Stimulated activated naive B cell treated with anti-CD40 and anti-IgM and Interleukin-4, amounts not matched to agents 10 μg/mL and 1 μg/mL and 100 μg/mL, for 72 hours (primary cell): ENCODE results near the gene TTYH2.

Experiments used
- ATAC-seq, 2 donors: fragments of 150-1000 bp; cut with Tn5 transposase; replicated peaks; 2 replicates each; pipeline ENCODE4 v1.10.0; 2021; ENCODE audit warnings: moderate library complexity in 1 of 2
- DNase-seq: peaks from one replicate; pipeline ENCODE4 v3.0.0; 2021
- H3K27ac Mint-ChIP-seq: one replicate; pipeline ENCODE4 v1.8.0; 2022; ENCODE audit warnings: mild to moderate bottlenecking, mixed read lengths
- H3K27me3 Mint-ChIP-seq, 2 donors: one replicate each; pipeline ENCODE4 v1.8.0; 2022; ENCODE audit warnings: mixed read lengths in 2 of 2
- H3K36me3 Mint-ChIP-seq, 2 donors: one replicate each; pipeline ENCODE4 v1.8.0; 2022; ENCODE audit warnings: mixed read lengths in 2 of 2, mild to moderate bottlenecking in 1 of 2
- H3K4me1 Mint-ChIP-seq, 2 donors: one replicate each; pipeline ENCODE4 v1.8.0; 2022; ENCODE audit warnings: mixed read lengths in 2 of 2, mild to moderate bottlenecking in 1 of 2
- H3K4me3 Mint-ChIP-seq, 2 donors: one replicate each; pipeline ENCODE4 v1.8.0; 2022; ENCODE audit warnings: mild to moderate bottlenecking in 2 of 2, mixed read lengths in 2 of 2, moderate library complexity in 1 of 2
- H3K9me3 Mint-ChIP-seq, 2 donors: one replicate each; pipeline ENCODE4 v1.8.0; 2022; ENCODE audit warnings: mixed read lengths in 2 of 2, mild to moderate bottlenecking in 1 of 2

TTYH2 gene

GRCh38 chr17:74214484-74215341 is 1.3 kb downstream of the TTYH2 start:
- Mint-ChIP-seq H3K27ac (peak overlapping the region; percentile 42), H3K9me3 (peaks cover 0 to 3% of the 10 kb centered on the region in 2 donors), H3K4me3 (peak overlapping the region; percentile 81 to 94), H3K27me3 (no peaks in the 10 kb centered on the region), H3K36me3 (peaks cover 20 to 55% of the 10 kb centered on the region in 2 donors), H3K4me1 (peaks cover 44 to 76% of the 10 kb centered on the region in 2 donors)
- DNase-seq (no peak), ATAC-seq (no peak)

- Mint-ChIP-seq H3K27me3 (no peaks in the 10 kb centered on the region), H3K4me3 (peak overlapping the region; percentile 11 to 94), H3K36me3 (peaks cover 18 to 54% of the 10 kb centered on the region in 2 donors), H3K27ac (no peak overlapping the region), H3K9me3 (peaks cover 0 to 4% of the 10 kb centered on the region in 2 donors), H3K4me1 (peaks cover 40 to 70% of the 10 kb centered on the region in 2 donors)
- no peak for DNase-seq
- no peak for ATAC-seq
Measured at GRCh38 chr17:74215342-74215727, 2.0 kb downstream of the TTYH2 start.

- H3K9me3 Mint-ChIP-seq: peaks cover 0 to 4% of the 10 kb centered on the region in 2 donors
- H3K36me3 Mint-ChIP-seq: peaks cover 15 to 52% of the 10 kb centered on the region in 2 donors
- H3K4me1 Mint-ChIP-seq: peaks cover 36 to 58% of the 10 kb centered on the region in 2 donors
Measured at GRCh38 chr17:74216505-74216904, 3.1 kb downstream of the TTYH2 start.

GRCh38 chr17:74217037-74217730 is 3.8 kb downstream of the TTYH2 start:
- Mint-ChIP-seq H3K4me3 (no peak overlapping the region), H3K36me3 (peaks cover 16 to 50% of the 10 kb centered on the region in 2 donors), H3K27me3 (no peaks in the 10 kb centered on the region), H3K9me3 (peaks cover 0 to 4% of the 10 kb centered on the region in 2 donors), H3K27ac (no peak overlapping the region), H3K4me1 (peaks cover 31 to 52% of the 10 kb centered on the region in 2 donors)
- DNase-seq (no peak), ATAC-seq (no peak)

More at GRCh38 chr17:74216505-74216904, 3.1 kb downstream of the TTYH2 start:
- Mint-ChIP-seq H3K27ac (no peak overlapping the region), H3K27me3 (no peaks in the 10 kb centered on the region), H3K4me3 (no peak overlapping the region)
- DNase-seq: no peak
- no peak for ATAC-seq

DNA sequence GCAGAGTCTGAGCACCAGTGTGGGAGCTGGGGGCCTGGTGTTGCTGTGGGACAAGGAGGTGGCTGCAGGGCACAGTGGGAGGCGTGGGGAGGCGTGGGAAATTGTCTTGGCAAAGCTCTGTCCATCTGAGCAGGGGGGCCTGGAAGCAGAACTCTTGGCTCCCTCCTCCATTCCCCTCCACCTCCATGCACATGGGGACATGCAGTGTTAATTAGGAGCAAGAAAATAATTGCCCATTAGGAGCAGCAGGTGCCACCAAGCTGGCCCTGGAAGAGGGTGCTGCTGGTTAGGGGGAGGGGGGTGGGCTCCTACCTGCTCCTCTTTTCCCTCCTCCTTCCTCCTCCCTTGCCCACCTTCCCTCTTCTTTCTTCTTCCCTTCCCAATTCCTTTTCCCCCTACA is 4.5 kb downstream of the TTYH2 start:
- peaks cover 16 to 52% of the 10 kb centered on the region in 2 donors for H3K36me3 Mint-ChIP-seq
- H3K4me1 Mint-ChIP-seq: peaks cover 24 to 45% of the 10 kb centered on the region in 2 donors
- no peak for DNase-seq
- no peak overlapping the region for H3K4me3 Mint-ChIP-seq
- ATAC-seq: no peak
- peaks cover 0 to 4% of the 10 kb centered on the region in 2 donors for H3K9me3 Mint-ChIP-seq
- no peaks in the 10 kb centered on the region for H3K27me3 Mint-ChIP-seq
- H3K27ac Mint-ChIP-seq: no peak overlapping the region

DNA sequence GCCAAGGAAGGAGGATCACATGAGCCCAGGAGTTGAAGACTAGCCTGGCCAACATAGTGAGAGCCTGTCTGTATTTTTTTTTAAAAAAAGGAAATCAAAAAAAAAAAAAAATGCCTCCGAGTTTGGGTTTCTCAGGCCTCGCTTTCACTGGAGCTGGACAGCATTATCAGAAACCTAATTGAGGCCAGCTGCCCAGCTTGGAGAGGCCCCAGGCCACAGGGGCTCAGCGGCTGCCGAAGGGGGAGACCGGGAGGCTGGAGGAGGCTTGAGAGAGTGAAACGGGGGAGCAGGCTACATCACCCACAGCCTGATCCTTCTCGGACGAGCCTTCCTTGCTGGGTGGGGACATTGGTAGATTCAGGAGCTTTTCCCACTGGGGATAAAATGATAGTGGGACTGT is 5.1 kb downstream of the TTYH2 start:
- no peak for ATAC-seq
- H3K4me1 Mint-ChIP-seq: peaks cover 21 to 39% of the 10 kb centered on the region in 2 donors

DNA sequence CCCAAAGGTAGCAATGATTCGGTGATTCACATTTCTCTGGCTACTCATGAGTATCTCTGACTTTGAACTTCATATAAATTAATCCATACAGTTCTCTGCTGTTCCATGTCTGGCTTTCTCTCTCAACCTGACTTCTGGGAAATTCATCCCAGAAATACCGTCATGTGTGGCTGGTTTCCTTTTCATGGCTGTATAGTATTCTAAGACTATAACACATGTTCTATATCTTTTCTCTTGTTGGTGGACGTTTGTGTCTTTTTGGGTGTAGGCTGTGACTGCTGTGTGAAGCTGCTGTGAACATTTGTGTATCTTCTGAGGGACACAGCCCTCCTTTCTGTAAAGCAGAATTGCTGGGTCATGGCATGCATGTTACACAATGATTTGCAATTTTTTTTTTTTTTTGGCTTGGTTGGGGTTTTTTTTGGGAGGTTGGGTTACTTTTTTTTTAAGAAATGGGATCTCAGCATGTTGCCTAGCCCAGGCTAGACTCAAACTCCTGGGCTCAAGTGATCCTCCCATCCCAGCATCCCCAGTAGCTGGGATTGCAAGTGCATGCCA is 6.3 kb downstream of the TTYH2 start:
- Mint-ChIP-seq H3K9me3 (peaks cover 0 to 4% of the 10 kb centered on the region in 2 donors), H3K4me3 (no peak overlapping the region), H3K36me3 (peaks cover 29 to 63% of the 10 kb centered on the region in 2 donors), H3K4me1 (peaks cover 16 to 27% of the 10 kb centered on the region in 2 donors), H3K27me3 (no peaks in the 10 kb centered on the region), H3K27ac (no peak overlapping the region)
- DNase-seq (no peak), ATAC-seq (no peak)

More for the DNA sequence above, 5.1 kb downstream of the TTYH2 start:
- Mint-ChIP-seq H3K27ac (no peak overlapping the region), H3K4me3 (no peak overlapping the region), H3K36me3 (peaks cover 17 to 51% of the 10 kb centered on the region in 2 donors), H3K9me3 (peaks cover 0 to 4% of the 10 kb centered on the region in 2 donors), H3K27me3 (no peaks in the 10 kb centered on the region)
- no peak for DNase-seq

DNA sequence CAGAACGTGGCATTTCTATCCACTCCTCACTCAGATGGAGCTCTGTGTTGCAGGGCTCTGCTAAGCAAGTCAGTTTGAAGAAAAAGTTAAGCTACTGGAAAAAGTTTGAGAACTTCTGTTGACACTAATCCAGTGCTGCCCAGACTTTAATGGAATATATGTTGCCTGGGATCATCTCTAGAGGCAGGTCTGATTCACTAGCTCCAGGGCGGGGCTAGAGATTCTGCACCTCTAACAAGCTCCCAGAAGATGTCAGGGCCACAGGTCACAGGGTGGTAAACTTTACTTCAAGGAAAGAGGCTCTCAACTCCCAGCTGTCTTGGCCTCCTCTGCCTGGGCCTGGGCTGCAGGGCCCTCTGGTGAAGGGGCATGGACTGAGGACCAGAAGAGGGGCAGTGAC is 6.8 kb downstream of the TTYH2 start:
- H3K27me3 Mint-ChIP-seq: no peaks in the 10 kb centered on the region
- peaks cover 35 to 69% of the 10 kb centered on the region in 2 donors for H3K36me3 Mint-ChIP-seq
- peaks cover 0 to 4% of the 10 kb centered on the region in 2 donors for H3K9me3 Mint-ChIP-seq
- no peak overlapping the region for H3K27ac Mint-ChIP-seq
- DNase-seq (no peak), ATAC-seq (no peak)
- H3K4me3 Mint-ChIP-seq: no peak overlapping the region
- H3K4me1 Mint-ChIP-seq: peaks cover 15 to 22% of the 10 kb centered on the region in 2 donors

DNA sequence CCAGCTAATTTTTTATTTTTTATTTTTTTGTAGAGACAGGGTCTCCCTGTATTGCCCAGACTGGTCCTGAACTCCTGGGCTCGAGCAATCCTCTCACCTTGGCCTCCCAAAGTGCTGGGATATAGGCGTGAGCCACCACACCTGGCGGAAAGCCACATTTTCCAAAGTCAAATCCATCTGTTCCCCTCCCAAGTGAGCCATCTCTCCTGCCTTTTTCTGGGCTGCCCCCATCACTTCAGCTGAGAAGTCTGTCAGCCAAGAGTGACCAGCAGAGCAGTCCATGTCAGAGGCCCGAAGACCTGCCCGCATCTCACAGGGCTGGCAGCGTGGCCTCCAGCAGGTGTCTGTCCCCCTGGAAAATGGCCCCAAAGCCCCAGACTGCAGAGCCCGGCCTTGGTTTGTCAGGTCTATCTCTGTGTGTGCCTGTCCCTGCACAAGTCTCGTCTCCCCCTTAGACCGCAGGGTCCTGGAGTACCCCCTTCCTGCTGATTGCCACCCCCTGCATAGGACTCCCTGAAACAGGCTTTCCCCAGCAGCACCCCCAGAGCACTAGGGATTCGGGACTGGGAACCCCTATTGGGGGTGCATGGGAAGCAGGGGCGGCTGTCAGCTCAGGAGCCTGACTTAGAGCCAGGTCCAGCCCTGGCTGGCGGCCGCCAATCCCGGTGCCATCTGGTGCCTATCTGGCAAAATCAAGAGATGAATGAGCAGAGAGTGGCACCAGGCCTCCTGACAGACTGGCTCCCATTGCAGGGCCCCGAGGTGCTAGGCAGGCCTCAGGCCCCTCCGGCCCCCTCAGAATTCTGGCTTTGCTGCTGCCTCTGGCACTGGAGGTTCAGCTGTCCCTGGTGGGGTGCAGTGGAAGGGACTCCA is 7.8 kb downstream of the TTYH2 start:
- Mint-ChIP-seq H3K9me3 (peaks cover 0 to 4% of the 10 kb centered on the region in 2 donors), H3K27ac (no peak overlapping the region), H3K36me3 (peaks cover 43 to 73% of the 10 kb centered on the region in 2 donors), H3K27me3 (no peaks in the 10 kb centered on the region), H3K4me3 (no peak overlapping the region), H3K4me1 (peaks cover 8 to 20% of the 10 kb centered on the region in 2 donors)
- DNase-seq (no peak), ATAC-seq (no peak)

- peaks cover 0 to 4% of the 10 kb centered on the region in 2 donors for H3K9me3 Mint-ChIP-seq
- DNase-seq (no peak), ATAC-seq (no peak)
- no peak overlapping the region for H3K27ac Mint-ChIP-seq
- peaks cover 45 to 70% of the 10 kb centered on the region in 2 donors for H3K36me3 Mint-ChIP-seq
- H3K27me3 Mint-ChIP-seq: no peaks in the 10 kb centered on the region
- H3K4me1 Mint-ChIP-seq: peaks cover 2 to 12% of the 10 kb centered on the region in 2 donors
- H3K4me3 Mint-ChIP-seq: no peak overlapping the region
Measured at GRCh38 chr17:74222399-74222798, 9.0 kb downstream of the TTYH2 start.

- DNase-seq: no peak
- no peak for ATAC-seq
- peaks cover 0 to 4% of the 10 kb centered on the region in 2 donors for H3K9me3 Mint-ChIP-seq
- no peak overlapping the region for H3K4me3 Mint-ChIP-seq
- no peak overlapping the region for H3K27ac Mint-ChIP-seq
- peaks cover 2 to 11% of the 10 kb centered on the region in 2 donors for H3K4me1 Mint-ChIP-seq
- peaks cover 44 to 62% of the 10 kb centered on the region in 2 donors for H3K36me3 Mint-ChIP-seq
- no peaks in the 10 kb centered on the region for H3K27me3 Mint-ChIP-seq
Measured at GRCh38 chr17:74223901-74224300, 10.5 kb downstream of the TTYH2 start.

GRCh38 chr17:74224959-74225725 is 11.8 kb downstream of the TTYH2 start:
- Mint-ChIP-seq H3K27ac (no peak overlapping the region), H3K9me3 (no peaks in the 10 kb centered on the region), H3K4me1 (peaks cover 0 to 11% of the 10 kb centered on the region in 2 donors), H3K36me3 (peaks cover 48 to 60% of the 10 kb centered on the region in 2 donors), H3K27me3 (no peaks in the 10 kb centered on the region), H3K4me3 (no peak overlapping the region)
- DNase-seq: no peak
- no peak for ATAC-seq

GRCh38 chr17:74226252-74226651 is 12.9 kb downstream of the TTYH2 start:
- peaks cover 50 to 65% of the 10 kb centered on the region in 2 donors for H3K36me3 Mint-ChIP-seq
- no peak overlapping the region for H3K27ac Mint-ChIP-seq
- peaks cover 0 to 11% of the 10 kb centered on the region in 2 donors for H3K4me1 Mint-ChIP-seq
- DNase-seq (no peak), ATAC-seq (no peak)
- no peaks in the 10 kb centered on the region for H3K27me3 Mint-ChIP-seq
- no peaks in the 10 kb centered on the region for H3K9me3 Mint-ChIP-seq
- no peak overlapping the region for H3K4me3 Mint-ChIP-seq
